Measurements from ENCODE around the gene CAMTA2. TPM values are rescaled to one million over a fixed set of nuclear protein-coding genes. Genes with fewer than 3 reads are reported as not detected.

The CAMTA2 gene
- total RNA-seq, 4 donors from 2014 or later, result 35.9 to 71.8 (median 51.8) TPM

DNA sequence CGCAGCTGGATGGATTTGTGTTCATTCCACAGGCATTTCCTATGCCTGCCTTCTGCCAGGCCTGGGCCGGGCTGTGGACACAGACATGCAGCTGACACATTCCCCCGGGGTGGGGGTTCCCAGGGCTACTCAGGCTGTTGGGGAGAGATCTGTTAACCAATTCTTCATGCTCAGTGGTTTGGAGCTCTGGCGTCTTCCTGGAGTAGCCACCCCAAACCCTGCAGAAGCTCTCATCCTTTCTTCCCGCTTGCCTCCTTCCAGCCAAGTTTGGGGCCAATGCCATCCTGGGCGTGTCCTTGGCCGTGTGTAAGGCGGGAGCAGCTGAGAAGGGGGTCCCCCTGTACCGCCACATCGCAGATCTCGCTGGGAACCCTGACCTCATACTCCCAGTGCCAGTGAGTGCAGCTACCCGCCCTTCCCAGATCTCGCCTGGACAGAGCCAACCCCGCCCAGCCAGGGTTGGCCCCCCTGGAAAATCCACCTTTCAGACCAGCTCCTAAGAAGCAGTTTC, 34.0 kb downstream of the CAMTA2 start:
- Histone ChIP-seq H3K27me3 (no peaks in the 10 kb centered on the region), H3K4me3 (no peak overlapping the region), H3K36me3 (no peaks in the 10 kb centered on the region), H3K4me1 (peaks cover 6 to 29% (median 10%) of the 10 kb centered on the region in 4 donors), H3K27ac (no peak overlapping the region), H3K9me3 (no peaks in the 10 kb centered on the region)
- intact Hi-C loops (cut with DNase I; ENCODE audit: low total_unique reads), result no loop called here
- whole genome bisulfite sequencing, 2 donors (ENCODE audit: low coverage in 1 of 2), result 62 to 73% methylated on average over 2 to 14 of the region's 14 CpGs
- no peak for TF ChIP-seq POLR2A (IDR thresholded peaks at IDR 0.05)
- TF ChIP-seq CTCF (IDR thresholded peaks at IDR 0.05), result no peak
- TF ChIP-seq EP300 (IDR thresholded peaks at IDR 0.05; ENCODE audit: low read depth), result no peak
- TF ChIP-seq POLR2AphosphoS5 (IDR thresholded peaks at IDR 0.05), result no peak
- in situ Hi-C loops (cut with MboI; ENCODE audit: low pct_ligation_motif_present in 1 of 4, low pct_unique_long_range_greater_than_20kb in 1 of 4, low sequenced_read_pairs in 3 of 4), result no loop called here
- DNase-seq, result no peak

GRCh38 chr17:4951486-4951885, 36.0 kb downstream of the CAMTA2 start:
- WGBS, 2 donors (ENCODE audit: low coverage in 1 of 2), result 92 to 100% methylated on average over 2 to 3 of the region's 3 CpGs
- H3K36me3 ChIP-seq, result no peaks in the 10 kb centered on the region
- H3K27me3 ChIP-seq, result no peaks in the 10 kb centered on the region
- peaks cover 9 to 33% (median 14%) of the 10 kb centered on the region in 4 donors for H3K4me1 ChIP-seq
- no peak overlapping the region for H3K4me3 ChIP-seq
- no peak for TF ChIP-seq EP300 (IDR thresholded peaks at IDR 0.05; ENCODE audit: low read depth)
- no peak for TF ChIP-seq POLR2A (IDR thresholded peaks at IDR 0.05)
- TF ChIP-seq CTCF (IDR thresholded peaks at IDR 0.05), result no peak
- TF ChIP-seq POLR2AphosphoS5 (IDR thresholded peaks at IDR 0.05), result no peak
- in situ Hi-C loops (cut with MboI; ENCODE audit: low pct_ligation_motif_present in 1 of 4, low pct_unique_long_range_greater_than_20kb in 1 of 4, low sequenced_read_pairs in 3 of 4), result no loop called here
- no peak for DNase-seq
- intact Hi-C loops (cut with DNase I; ENCODE audit: low total_unique reads), result no loop called here
- H3K27ac ChIP-seq, result no peak overlapping the region
- no peaks in the 10 kb centered on the region for H3K9me3 ChIP-seq

DNA sequence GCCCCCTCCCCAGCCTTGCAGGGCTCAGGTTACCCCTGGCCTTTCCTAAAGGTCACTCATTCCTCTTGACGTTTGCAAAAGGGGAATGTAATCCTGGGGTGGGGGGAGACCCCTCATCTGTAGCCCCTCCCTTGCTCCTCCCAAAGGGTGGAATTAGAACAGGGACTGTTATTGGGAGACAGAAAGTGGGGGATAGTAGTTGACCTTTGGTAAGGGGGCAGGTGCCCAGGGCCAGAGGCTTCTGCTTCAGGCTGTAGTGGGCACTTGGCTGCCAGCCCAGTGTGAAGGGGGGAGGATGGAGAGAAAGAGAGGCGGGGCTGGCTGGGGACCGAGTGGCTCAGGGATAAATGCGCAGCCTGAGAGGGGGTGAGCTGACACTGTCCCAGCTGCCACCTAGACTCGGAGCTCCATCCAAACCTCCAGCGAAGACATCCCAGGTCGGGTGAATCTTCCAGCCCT, 36.7 kb downstream of the CAMTA2 start, which contains the start of gene ENO3:
TSS of gene ENO3 (plus strand) at position 374 of the 459 bp plus-strand sequence. CDS start 711 bp downstream, outside the sequence.
- Histone ChIP-seq H3K4me1 (peaks cover 16 to 40% (median 22%) of the 10 kb centered on the region in 4 donors), H3K36me3 (no peaks in the 10 kb centered on the region), H3K9me3 (no peaks in the 10 kb centered on the region), H3K27me3 (no peaks in the 10 kb centered on the region), H3K27ac (peak within 1 kb of the TSS; percentile 95 to 100 (median 100)), H3K4me3 (peak within 1 kb of the TSS; percentile 33 to 92 (median 64))
- peak; percentile 37 for DNase-seq
- intact Hi-C loops (cut with DNase I; ENCODE audit: low total_unique reads), result no loop called here
- WGBS, 2 donors (ENCODE audit: low coverage in 1 of 2), result 42 to 52% methylated on average over 3 to 7 of the region's 7 CpGs
- in situ Hi-C loops (cut with MboI; ENCODE audit: low pct_ligation_motif_present in 1 of 4, low pct_unique_long_range_greater_than_20kb in 1 of 4, low sequenced_read_pairs in 3 of 4), result no loop called here
- TF ChIP-seq CTCF (IDR thresholded peaks at IDR 0.05), result no peak

GRCh38 chr17:4950075-4950745, 37.3 kb downstream of the CAMTA2 start:
- TF ChIP-seq CTCF (IDR thresholded peaks at IDR 0.05) (no peak), POLR2AphosphoS5 (IDR thresholded peaks at IDR 0.05) (no peak), EP300 (IDR thresholded peaks at IDR 0.05; ENCODE audit: low read depth) (no peak), POLR2A (IDR thresholded peaks at IDR 0.05) (no peak)
- DNase-seq, result peak; percentile 75
- Histone ChIP-seq H3K4me1 (peaks cover 22 to 46% (median 27%) of the 10 kb centered on the region in 4 donors), H3K27me3 (no peaks in the 10 kb centered on the region), H3K4me3 (peak overlapping the region; percentile 33 to 92 (median 64)), H3K36me3 (no peaks in the 10 kb centered on the region), H3K9me3 (no peaks in the 10 kb centered on the region), H3K27ac (peak overlapping the region; percentile 95 to 100 (median 100))
- 5% methylated on average over 43 of the region's 52 CpGs; no CpG with 5 or more reads in 1 of the 2 donors for WGBS, 2 donors (ENCODE audit: low coverage in 1 of 2)
- in situ Hi-C loops (cut with MboI; ENCODE audit: low pct_ligation_motif_present in 1 of 4, low pct_unique_long_range_greater_than_20kb in 1 of 4, low sequenced_read_pairs in 3 of 4) (no loop called here), intact Hi-C loops (cut with DNase I; ENCODE audit: low total_unique reads) (no loop called here)
